A673 (cell line): ENCODE data around the gene SLC16A5.

Experiments
- CTCF ChIP-seq: fragments of 300-800, 200-600 bp; sonication (generic); conservative IDR thresholded peaks from 2 replicates; pipeline ENCODE4 v1.5.1; 2017; ENCODE audit warnings: low read depth, mild to moderate bottlenecking, antibody characterized with exemption, low read length, moderate library complexity, mixed read lengths
- EZH2 ChIP-seq: fragments of 200-600 bp; sonication (generic); IDR thresholded peaks from 2 replicates; pipeline ENCODE4 v1.6.1; 2017; ENCODE audit warnings: borderline replicate concordance, low read depth, mild to moderate bottlenecking, mixed read lengths, antibody characterized with exemption, low read length; ENCODE audit not compliant: poor library complexity, severe bottlenecking

GRCh38 chr17:75086496-75087181 is 1.1 kb upstream of the SLC16A5 start:
- no peak for TF ChIP-seq EZH2
- TF ChIP-seq CTCF, result no peak
